ENCODE results near the gene BCL11B. TPM values are rescaled to one million over a fixed set of nuclear protein-coding genes. Genes with fewer than 3 reads are reported as not detected.

The BCL11B gene
- total RNA-seq, 2 donors from 2014 or later: 0.19 to 0.43 TPM

DNA sequence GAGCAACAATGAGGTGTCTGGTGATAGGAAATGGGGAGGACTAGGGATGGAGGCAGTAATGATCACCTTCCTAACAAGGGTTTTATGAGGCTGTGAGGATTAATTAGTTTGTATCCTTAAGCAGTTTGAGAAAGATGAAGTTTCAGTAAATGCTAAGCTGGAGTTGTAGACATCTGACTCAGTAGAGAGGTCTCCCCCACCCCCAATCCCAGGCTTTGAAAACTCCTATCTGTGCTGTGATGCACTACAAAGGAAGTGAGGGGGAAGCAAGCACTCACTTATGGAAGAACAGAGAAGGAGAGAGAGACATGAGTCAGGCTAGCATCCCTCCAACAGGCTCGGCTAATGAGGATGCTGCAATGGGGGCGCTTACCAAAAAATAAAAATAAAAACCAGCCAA lies 5.5 kb upstream of the BCL11B start:
- peak; percentile 50 for DNase-seq (ENCODE audit: low spot score)
- no peak overlapping the region for H3K27ac ChIP-seq
- no peak overlapping the region for H3K4me3 ChIP-seq
- no peaks in the 10 kb centered on the region for H3K9me3 ChIP-seq
- no peaks in the 10 kb centered on the region for H3K36me3 ChIP-seq
- H3K4me1 ChIP-seq: peaks cover 0 to 18% of the 10 kb centered on the region in 2 donors
- TF ChIP-seq, protein P1, sequence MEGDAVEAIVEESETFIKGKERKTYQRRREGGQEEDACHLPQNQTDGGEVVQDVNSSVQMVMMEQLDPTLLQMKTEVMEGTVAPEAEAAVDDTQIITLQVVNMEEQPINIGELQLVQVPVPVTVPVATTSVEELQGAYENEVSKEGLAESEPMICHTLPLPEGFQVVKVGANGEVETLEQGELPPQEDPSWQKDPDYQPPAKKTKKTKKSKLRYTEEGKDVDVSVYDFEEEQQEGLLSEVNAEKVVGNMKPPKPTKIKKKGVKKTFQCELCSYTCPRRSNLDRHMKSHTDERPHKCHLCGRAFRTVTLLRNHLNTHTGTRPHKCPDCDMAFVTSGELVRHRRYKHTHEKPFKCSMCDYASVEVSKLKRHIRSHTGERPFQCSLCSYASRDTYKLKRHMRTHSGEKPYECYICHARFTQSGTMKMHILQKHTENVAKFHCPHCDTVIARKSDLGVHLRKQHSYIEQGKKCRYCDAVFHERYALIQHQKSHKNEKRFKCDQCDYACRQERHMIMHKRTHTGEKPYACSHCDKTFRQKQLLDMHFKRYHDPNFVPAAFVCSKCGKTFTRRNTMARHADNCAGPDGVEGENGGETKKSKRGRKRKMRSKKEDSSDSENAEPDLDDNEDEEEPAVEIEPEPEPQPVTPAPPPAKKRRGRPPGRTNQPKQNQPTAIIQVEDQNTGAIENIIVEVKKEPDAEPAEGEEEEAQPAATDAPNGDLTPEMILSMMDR (IDR thresholded peaks at IDR 0.05): no peak
- peaks cover 7 to 10% of the 10 kb centered on the region in 2 donors for H3K27me3 ChIP-seq

DNA sequence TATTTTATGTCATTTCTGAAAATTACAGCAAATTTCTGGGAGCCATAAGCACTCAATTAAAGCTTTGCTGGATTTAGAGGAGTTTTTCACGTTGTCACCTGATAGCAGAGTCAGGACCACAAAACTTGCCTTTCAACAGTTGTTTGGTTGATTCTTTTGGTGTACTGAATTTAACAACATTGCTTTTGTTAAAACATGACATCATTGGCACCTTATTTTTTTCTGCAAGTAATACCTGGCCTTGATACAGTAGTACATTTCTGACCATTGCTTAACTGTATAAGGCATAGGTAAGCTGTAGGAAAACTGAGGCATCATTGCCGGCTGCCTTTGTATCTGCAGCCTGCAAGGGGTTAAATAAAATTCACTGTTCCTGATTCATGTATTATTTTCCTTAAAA lies 4.5 kb upstream of the BCL11B start:
- DNase-seq (ENCODE audit: low spot score): no peak
- peaks cover 13 to 14% of the 10 kb centered on the region in 2 donors for H3K27me3 ChIP-seq
- TF ChIP-seq, protein P1 (IDR thresholded peaks at IDR 0.05): no peak
- H3K4me1 ChIP-seq: peaks cover 0 to 27% of the 10 kb centered on the region in 2 donors
- H3K27ac ChIP-seq: no peak overlapping the region
- no peaks in the 10 kb centered on the region for H3K9me3 ChIP-seq
- H3K4me3 ChIP-seq: no peak overlapping the region
- no peaks in the 10 kb centered on the region for H3K36me3 ChIP-seq

GRCh38 chr14:99275222-99275584 lies 3.2 kb upstream of the BCL11B start:
- no peaks in the 10 kb centered on the region for H3K36me3 ChIP-seq
- H3K4me1 ChIP-seq: peaks cover 0 to 39% of the 10 kb centered on the region in 2 donors
- H3K27me3 ChIP-seq: peaks cover 18 to 25% of the 10 kb centered on the region in 2 donors
- no peaks in the 10 kb centered on the region for H3K9me3 ChIP-seq
- H3K4me3 ChIP-seq: no peak overlapping the region
- H3K27ac ChIP-seq: no peak overlapping the region
- DNase-seq (ENCODE audit: low spot score): no peak
- TF ChIP-seq, protein P1 (IDR thresholded peaks at IDR 0.05): no peak

DNA sequence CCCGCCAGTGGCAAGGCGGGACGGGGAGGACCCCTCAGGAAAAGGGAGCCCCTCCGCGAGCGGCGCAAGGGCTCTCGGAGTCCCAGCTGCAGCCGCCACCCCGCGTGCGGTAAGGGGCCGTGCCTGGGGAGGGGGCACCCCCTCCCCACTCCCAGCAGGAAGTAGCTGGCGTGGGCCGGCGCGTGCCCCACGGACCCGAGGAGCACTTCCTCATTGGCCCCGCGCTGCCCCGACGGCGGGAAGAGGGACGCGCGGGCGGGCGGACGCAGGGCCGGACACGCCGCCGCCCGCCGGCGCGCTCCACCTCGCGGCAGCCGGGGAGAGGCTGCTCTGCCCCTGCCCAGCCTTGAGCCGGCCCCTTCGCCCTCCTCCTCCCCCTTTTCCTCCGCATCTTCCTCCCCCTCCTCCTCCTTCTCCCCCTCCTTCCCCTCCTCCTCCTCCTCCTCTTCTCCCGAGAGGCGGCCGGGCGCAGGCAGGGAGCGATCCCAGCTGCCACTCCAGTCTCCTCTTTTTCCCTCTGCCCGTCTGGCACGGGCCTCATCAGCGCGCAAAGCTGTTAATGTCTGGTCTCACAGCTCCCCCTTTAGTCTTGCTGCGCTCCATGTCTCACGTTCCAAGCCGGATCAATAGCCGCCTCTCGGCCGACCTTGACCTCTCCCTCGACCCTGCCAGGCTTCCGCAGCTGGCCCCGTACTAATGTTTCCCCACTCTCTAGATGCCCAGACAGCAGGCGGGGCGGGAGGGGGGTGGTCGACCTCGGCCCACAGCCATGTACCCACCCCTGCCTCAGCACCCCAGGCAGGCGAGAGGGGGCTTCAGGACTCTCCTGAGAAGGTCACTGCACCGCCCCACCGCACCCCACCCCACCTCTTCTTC lies 2.6 kb upstream of the BCL11B start:
- Histone ChIP-seq H3K27me3 (peaks cover 23 to 30% of the 10 kb centered on the region in 2 donors), H3K4me1 (peaks cover 0 to 45% of the 10 kb centered on the region in 2 donors), H3K27ac (no peak overlapping the region), H3K4me3 (peak overlapping the region in 1 of 2 donors; percentile 37), H3K9me3 (no peaks in the 10 kb centered on the region), H3K36me3 (no peaks in the 10 kb centered on the region)
- TF ChIP-seq, protein P1 (IDR thresholded peaks at IDR 0.05): peak in 1 of 2 donors; percentile 32
- no peak for DNase-seq (ENCODE audit: low spot score)

GRCh38 chr14:99273766-99274345 lies 1.9 kb upstream of the BCL11B start:
- peaks cover 0 to 49% of the 10 kb centered on the region in 2 donors for H3K4me1 ChIP-seq
- DNase-seq (ENCODE audit: low spot score): no peak
- no peaks in the 10 kb centered on the region for H3K9me3 ChIP-seq

More at GRCh38 chr14:99273766-99274345, 1.9 kb upstream of the BCL11B start:
- Histone ChIP-seq H3K36me3 (no peaks in the 10 kb centered on the region), H3K27me3 (peaks cover 23 to 30% of the 10 kb centered on the region in 2 donors), H3K27ac (no peak overlapping the region), H3K4me3 (peak overlapping the region in 1 of 2 donors; percentile 37)
- TF ChIP-seq, protein P1 (IDR thresholded peaks at IDR 0.05): no peak

Measured in right atrium auricular region (tissue), 2 donors.